HS-5 (cell line): ENCODE data around the gene CROT.
"Not testable (repeated sequence)": the region's sequence is repeated elsewhere in the genome, so short reads cannot be mapped to it uniquely, and the experiment has no call there.

ENCODE experiments used
- DNase-seq: peaks from one replicate; pipeline ENCODE4 v3.0.0-alpha.2; 2012; ENCODE audit warnings: low read depth

The CROT gene, protein sequence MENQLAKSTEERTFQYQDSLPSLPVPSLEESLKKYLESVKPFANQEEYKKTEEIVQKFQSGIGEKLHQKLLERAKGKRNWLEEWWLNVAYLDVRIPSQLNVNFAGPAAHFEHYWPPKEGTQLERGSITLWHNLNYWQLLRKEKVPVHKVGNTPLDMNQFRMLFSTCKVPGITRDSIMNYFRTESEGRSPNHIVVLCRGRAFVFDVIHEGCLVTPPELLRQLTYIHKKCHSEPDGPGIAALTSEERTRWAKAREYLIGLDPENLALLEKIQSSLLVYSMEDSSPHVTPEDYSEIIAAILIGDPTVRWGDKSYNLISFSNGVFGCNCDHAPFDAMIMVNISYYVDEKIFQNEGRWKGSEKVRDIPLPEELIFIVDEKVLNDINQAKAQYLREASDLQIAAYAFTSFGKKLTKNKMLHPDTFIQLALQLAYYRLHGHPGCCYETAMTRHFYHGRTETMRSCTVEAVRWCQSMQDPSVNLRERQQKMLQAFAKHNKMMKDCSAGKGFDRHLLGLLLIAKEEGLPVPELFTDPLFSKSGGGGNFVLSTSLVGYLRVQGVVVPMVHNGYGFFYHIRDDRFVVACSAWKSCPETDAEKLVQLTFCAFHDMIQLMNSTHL

DNA sequence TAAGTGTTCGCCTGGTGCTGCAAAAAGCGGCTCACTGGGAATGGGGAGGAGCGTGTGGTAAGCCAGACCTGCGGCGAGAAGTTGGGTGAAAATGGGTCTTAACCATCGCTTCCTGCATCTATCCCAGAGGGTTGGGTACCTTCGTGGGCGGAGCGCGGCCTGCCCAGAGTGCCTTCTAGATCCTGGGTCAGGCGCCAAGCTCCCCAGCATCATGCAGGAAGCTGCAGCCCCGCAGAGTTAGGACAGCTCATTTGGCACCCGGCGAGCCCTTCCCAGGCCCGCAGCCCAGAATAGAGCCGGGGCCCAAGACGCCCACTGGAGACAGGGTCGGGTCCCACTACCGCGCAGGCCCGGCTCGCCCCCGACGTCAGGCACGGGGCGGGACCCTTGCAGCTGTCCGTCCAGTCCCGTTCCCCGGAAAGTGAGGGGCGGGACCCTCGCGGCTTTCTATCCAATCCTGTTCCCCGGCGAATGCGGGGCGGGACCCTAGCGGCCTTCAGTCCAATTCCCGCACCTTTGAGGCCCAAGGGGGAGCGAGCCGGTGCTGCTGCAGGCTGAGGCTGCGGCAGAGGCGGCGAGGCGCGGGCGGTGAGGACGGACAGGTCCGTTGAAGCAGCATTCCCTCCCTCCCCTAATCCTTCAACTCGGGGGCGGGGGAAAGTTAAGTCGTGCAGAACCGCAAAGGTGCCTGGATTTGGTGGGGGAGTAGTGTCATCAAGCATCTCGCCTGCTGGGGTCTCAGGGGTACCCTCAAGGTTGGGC lies at the start of gene CROT:
Gene CROT (plus strand): TSS at position 499 of the 762 bp plus-strand sequence. CDS start 3,405 bp downstream, outside the sequence.
- peak; percentile 61 for DNase-seq

DNA sequence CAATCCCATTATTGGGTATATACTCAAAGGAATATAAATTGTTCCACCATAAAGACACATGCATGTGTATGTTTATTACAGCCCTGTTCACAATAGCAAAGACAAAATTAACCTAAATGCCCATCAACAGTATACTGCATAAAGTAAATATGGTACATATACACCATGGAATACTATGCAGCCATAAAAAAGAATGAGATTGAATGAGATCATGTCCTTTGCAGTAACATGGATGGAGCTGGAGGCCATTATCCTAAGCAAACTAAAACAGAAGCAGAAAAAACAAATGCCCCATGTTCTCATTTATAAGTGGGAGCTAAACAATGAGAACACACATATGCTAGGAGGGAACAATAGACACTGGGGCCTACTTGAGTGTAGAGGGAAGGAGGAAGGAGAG lies 44.7 kb upstream of the CROT start:
- no peak for DNase-seq

DNA sequence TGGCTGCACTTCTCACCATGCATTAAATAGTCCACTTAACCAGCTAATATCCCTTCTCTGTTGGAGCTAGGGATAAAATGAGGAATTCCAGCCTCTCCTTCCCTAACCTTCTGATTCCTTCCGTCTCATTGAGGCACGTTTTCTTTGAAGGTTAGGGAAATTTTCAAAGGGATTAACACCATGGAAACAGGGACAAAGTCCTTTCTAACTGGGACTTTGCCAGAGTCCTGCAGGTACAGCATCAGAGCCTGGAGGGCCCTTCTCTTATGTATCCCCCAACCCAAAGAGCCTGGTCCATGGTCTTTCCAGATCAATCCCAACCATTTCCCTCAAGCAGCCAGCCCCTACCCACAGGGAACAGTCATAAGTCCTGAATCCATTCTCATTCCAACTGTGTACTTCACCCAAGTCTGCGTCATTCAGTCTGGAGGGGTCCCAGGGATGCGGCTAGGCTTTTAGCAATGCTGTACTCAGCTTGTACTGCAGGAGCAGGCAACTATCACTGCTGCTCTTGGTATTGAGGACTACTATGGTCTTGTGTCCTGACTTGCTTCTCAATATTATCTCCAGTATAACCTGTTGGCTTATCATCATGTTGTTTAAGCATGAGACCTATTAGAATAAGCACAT lies 34.6 kb upstream of the CROT start:
- DNase-seq, result no peak

DNA sequence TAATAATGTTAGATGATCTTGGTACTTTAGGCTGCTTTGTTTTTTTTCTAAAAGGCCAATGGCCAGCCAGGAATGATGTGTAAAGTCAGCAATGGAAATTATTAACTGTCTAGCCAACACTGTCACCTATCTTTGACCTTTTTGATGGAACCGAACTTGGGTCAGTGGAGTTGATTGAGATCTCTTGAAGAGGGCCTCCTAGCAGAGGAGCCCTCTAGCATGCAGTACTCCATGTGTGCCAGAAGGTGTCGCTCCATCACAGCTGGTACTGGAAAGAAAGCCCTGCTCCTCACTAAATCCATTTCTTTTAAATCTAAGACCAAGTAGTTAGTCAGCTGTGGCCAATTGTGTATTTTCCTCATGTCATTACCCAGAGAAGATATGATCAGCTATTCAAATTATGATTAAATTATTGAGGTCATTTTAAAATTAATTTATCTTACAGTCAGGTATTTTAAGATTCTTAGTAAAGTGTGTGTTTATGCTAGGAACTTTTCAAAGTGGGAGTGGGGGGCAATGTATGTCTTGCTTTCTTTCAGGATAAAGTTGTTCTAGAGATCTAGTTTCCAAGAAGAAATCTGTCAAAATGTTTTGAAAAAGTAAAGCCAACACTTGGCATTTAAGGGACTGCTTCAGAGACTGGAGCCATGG lies 33.1 kb upstream of the CROT start:
- peak; percentile 22 for DNase-seq

DNA sequence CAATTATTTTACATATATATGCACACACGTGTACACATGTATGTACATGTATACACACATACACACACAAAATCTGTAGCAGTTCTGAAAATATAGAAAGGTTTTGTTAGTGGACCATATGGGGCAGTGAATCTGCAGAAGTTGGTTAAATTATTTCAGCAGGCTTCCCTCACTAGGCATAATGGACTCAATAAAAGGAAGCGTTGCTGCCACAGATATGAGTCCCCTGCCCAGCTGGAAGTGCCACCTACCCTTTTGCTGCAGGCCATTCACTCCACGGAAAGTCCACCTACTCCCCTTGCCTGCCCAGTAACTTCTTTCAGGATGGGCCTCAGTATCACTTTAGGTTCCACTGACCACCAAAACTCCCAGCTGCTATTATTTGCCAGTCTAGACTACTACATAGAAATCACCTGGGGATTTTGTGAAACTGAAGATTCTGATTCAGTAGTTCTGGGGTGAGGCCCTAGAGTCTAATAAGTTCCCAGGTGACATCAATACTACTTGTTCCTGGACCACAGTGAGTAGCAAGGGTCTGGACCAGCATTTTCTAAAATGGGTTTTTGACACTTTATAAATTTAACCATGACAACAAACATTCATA lies 29.3 kb upstream of the CROT start:
- no peak for DNase-seq

DNA sequence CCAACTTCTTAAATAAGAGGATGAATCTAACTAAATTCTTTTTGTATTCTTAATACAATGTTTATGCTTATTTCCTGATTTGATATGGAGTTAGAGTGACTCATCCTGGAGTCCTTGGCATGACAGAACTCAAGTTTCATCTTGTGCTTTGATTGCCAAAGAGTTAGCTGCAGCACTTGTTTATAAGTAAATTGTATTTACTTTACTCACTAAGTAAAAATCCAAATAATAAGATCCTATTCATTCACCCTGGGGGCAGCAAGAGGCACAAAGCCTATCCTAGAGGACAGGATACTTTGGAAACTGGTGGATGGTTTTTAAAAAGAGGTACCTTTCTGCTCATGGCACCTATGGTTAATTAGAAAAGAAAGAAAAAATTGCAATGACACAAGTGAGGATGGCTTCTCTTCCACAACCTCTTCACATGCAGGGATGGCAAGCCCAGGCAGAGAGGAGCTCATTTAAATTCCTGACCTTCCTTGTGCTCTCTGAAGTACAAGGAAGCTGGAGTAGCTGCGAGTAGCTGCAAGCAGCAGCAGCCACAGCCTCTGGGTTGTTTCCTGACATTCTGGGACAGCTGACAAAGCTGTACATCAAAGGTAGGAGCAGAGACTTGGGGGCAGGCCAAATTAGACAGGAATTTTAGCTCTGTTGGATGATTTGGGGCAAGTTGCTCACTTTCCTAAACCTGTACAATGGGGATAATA lies 28.5 kb upstream of the CROT start:
- DNase-seq, result peak; percentile 53

DNA sequence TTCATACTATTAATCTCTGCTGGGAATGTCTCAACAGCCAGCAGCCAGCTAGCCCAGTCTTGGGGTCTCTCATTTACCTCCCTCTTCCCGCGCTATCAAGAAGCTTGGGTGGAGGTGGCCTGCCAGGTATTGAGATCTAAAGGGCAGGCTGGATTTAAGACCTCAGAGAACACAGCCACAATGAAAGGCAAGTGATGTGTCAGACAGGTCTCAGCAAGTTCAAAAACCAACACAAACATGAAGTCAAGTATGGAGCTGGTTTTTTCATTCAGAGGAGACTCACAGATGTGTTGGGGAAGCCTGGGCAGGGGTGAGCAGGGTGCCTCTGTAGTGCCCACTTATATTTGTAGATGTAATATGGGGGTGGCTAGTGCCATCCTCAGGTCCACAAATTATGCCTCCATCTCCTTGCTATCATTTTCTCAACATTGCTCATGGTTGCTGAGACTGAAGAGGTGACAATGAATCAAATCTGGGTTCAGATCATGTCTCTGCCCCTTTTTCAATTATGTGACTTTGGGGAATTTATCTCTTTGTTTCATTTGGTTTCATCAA lies 27.7 kb upstream of the CROT start:
- DNase-seq, result no peak

DNA sequence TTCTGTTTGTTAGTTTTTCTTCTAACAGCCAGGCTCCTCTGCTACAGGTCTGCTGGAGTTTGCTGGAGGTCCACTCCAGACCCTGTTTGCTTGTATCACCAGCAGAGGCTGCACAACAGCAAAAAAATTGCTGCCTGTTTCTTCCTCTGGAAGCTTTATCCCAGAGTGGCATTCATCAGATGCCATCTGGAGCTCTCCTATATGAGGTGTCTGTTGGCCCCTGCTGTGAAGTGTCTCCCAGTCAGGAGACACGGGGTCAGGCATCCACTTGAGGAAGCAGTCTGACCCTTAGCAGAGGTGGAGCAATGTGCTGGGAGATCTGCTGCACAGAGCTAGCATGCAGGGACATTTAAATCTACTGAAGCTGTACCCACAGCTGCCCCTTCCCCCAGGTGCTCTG lies 26.7 kb upstream of the CROT start:
- DNase-seq, result no peak

DNA sequence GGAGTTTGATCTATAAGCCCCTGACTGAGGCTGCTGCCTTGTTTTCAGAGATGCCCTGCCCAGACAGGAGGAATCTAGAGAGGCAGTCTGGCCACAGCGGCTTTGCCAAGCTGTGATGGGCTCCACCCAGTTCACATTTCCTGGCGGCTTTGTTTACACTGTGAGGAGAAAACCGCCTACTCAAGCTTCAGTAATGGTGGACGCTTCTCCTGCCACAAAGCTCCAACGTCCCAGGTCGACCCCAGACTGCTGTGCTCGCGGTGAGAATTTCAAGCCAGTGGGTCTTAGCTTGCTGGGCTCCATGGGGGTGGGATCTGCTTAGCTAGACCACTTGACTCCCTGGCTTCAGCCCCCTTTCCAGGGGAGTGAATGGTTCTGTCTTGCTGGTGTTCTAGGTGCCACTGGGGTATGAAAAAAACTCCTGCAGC lies 26.3 kb upstream of the CROT start:
- not testable (repeated sequence) for DNase-seq

DNA sequence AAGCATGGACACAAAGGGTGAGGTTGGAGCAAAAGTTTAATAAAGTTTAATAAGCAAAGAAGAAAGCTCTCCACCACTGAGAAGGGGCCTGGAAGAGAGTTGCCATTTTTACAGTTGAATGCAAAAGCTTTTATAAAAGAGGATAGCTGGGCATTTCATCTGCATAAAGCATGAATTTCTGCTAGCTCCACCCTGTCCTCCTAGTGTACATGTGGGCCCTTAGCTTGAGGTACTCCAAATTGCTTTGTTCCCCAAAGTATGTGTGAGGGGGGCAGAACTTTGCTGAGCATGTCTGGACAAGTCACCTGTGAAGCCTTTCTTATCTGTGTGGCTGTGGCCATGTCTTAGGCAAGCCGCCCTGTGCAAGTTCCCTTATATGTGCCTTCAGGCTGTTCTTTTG lies 22.6 kb upstream of the CROT start:
- DNase-seq, result no peak

DNA sequence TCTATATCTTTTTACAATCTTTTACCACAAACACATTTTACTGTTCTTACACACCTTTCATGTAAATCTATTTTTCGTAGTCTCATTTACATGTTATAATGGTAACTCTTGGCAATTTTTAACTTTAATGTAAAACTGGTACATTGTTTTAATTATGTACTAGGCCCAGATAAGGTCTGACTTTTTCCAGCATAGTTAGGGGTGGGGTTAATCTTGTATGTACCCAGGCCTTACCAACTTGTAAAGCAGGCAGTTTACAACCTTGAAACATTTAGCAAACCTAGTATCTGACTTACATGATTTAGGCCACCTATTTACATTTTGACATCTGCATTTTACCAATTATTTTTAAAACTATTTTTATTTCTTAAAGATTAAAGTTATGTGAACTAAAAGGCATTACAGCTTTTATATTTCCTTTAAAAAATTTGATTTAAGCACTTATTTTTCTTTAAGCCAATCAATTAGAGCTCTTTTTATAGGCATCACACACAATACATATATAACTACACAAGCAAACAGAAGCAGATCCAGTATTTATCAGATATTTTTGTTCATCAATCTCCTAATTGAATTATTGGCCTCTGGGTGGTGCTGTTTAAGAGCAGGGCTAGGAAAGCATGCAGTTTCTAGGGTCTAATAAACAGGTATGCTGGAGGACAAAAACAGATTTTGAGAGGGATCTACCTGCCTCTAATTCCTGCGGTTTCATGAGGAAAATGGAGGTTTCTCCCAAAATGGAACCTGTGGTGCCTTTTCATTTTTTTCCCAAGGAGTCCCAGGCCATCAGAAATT lies 19.7 kb upstream of the CROT start:
- DNase-seq, result no peak

DNA sequence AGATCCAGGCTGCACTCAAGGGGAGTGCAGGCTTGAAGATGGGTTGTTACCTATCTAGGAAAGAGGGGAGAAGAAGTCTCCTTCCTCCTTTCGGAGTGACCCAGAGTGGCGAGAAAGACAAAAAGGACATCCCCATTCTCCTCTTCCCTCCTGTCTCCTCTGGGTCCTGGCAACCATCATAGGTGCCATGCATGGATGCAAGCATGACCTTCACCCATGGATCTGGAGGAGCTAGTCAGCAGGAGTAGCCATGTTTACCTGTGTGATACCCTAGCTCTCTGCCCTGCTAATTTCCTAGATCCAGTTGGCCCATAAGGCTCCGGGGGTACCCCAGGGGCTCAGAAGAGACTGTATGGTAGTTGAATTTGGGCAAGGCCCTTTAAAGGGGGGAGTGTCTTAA lies 17.2 kb upstream of the CROT start:
- no peak for DNase-seq

DNA sequence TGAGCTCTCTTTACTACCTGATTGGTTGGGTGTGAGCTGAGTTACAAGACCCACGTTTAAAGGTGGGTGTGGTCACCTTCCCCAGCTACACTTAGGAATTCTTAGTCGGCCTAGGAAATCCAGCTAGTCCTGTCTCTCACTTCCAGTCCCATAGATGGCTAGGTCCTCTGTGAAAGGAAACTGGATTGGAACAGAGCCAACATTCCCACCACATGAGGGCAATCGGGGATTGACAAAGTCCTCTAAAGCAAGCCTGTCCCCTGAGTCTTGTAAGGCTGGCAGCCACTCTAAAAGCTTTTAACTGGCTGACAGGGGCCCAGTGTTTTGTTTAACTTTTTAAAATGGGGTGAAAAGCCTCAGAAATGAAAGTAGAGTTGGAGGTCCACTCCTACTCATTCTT lies 15.1 kb upstream of the CROT start:
- DNase-seq, result no peak

DNA sequence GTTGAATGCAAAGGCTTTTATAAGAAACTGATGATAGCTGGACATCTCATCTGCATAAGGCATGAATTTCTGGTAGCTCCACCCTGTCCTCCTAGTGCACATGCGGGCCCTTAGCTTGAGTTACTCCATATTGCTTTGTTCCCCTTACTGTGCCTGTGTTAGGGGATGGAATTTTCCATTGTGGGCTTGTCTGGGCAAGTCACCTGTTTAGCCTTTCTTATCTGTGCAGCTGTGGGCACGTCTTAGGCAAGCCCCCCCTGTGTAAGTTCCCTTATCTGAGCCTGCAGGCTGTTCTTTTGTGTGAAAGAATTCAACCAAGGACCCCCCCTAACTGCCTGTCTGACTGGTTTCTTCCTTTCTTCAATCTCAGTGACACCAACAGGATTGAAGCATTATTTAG lies 14.5 kb upstream of the CROT start:
- DNase-seq, result no peak

DNA sequence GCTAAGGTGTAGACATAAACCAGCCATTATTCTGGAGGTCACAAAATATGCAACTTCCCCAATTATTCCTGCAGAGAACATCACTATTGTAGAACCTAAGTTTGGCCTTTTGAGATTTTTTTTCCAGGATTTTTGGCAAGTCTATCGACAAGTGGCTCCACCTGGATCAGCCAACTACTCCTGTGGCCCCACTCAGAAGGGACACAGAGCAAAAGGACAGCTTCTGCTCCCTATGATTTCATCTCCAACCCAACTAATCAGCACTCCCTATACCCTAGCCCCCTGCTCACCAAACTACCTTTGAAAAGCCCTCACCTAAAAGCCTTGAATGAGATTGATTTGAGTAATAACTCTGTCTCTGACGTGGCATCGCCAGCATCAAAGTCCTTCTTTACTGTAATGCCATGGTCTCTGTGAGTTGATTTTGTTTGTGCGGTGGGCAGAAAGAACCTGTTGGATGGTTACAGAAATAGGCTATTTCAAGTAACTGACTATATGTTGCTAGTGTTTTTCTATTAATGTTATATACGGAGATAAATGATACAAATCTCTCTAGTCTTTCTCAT lies 13.7 kb upstream of the CROT start:
- no peak for DNase-seq

DNA sequence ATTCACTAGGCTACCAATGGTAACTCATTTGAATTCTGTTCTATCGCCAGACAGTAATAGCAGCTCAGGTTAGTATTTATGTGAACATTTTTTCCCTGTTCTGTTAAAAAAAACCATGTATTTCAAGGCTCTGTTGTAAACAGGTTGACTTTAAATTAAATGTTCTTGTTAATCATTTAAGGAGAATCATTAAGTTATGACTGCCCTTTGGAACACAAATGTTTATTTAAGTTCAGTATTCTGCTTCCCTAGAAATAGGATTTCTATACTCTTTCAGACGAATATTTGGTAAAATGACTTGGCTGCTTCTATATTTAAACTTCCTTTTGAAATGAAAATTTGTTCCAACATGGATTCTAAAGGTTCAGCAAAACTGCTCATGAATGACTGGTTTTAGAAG lies 13.1 kb upstream of the CROT start:
- DNase-seq, result no peak

DNA sequence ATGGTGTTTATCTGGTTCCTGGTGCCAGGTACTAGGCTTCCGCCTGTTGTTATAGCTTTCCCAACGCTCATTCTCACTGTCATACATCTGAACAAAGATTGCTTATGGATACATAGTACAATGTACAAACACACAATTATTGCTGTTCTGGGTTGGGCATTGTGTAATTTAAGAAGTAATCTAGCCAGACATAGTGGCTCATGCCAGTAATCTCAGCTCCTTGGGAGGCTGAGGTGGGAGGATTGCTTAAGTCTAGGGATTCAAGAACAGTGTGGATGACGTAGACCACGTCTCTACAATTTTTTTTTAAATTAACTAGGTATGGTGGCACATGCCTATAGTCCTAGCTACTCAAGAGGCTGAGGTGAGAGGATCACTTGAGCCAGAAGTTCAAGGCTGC lies 9.3 kb upstream of the CROT start:
- no peak for DNase-seq

DNA sequence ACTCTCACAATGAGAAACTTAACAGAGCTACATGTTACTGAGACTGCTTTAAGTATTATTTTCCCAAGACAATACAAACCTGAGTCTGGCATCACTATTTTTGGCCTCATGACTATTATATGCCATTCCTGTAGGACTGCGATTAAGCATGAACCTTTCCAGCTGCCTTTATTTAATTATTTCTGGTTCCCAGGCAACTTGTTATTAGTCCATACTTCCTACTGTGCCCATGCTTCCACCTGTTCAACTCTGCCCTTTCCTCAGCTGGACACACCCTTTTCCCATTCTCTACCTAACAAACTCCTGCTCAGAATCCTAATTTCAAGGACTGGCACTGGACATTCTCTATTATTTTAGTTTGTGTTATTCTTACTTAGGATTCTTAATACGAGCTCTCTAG lies 8.1 kb upstream of the CROT start:
- no peak for DNase-seq

DNA sequence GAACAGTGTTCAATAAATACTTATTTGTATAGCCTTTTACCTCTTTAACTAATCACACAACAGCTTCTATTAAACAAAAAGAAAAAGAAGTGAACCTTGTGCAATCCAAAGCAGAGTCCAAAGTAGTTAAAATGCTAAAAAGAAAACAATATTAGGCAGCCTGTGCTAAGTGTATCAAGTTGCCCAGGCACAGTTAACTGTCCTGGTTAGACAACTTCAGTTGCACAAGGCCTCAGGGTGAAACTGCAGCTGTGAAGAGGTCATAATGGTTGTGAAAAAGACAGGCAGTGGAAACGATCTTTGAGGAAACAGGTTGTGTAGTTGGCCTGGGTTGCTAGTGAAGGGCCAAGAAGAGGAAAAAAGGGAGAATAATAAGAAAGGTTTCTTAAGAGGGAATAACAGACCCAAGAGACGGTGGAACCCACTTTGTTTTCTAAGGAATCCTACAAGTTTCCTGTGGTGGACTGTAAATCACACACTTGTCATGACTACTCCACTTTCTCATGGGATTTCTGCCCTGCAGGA lies 6.0 kb upstream of the CROT start:
- DNase-seq, result no peak
